ENCODE results near the gene ANKRD55.
A peak's percentile ranks its signal among the peaks of the same experiment; 100 is the strongest.
"Not testable (repeated sequence)": the region's sequence is repeated elsewhere in the genome, so short reads cannot be mapped to it uniquely, and the experiment has no call there.

Gene ANKRD55

DNA sequence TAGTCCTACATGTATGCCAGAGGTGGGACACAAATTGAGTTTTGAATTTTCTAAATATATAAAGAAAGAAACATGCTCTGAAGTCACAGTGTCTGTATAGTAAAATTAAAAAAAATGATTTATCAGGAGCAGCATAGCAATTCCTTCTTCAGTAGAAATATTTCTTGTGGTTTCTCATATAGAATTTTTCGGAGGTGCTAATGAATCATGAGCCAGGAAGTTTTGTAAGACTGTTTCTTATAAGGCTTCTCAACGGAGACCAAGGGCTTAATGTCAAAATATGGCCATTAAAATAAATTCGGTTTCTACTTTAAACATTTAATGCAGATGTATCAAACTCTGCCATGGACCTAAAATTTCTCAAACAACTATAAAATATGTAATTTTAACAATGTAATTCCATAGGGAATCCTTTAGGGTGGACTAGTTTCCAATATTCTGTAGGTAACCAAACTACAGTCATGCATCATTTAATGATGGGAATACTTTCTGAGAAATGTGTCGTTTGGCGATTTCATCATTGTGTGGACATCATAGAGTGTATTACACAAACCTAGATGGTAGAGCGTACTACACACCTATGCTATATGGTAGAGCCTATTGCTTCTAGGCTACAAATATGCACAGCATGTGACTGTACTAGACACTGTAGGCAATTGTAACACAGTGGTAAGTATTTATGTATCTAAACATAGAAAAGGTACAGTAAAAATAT lies 66.3 kb downstream of the ANKRD55 start:
- no peak for DNase-seq

DNA sequence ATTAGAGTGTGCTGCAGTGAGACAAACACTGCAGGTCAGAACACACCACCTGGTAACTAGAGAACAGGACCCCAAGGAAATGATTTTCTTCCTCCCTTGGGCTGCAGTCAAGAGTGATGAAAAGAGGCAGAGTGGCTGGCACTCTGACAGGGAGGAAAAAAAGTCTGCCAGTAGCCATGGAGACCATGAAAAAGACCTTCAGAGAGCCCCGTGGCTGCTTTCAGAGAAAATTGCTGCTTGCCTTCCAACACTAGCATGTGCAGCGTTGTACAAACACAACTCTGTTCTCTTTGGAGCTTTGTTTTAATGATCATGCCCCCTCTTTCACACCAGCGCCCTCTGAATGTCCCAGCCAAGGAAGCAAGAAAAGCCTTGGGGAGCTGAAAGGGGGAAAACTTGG lies 68.8 kb downstream of the ANKRD55 start:
- DNase-seq, result no peak

DNA sequence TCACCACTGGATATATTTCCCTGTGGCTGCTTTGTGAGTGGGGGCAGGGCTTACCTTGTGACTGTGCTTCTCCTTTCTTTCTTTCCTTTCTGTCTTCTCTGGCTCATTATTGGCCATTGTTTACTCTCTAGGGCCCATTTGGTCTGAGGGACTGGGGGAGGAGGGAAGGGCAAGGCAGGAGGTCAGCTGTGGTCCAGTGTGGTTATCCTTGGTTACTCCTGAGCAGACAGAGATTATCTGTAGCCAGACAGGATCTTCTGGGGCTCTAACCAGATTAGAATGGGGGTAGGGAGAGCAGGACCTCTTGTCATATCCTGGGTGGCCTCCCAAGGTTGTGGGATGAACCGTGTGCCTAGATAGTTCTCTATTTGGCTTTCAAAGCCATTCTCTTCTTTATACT lies 71.2 kb downstream of the ANKRD55 start:
- DNase-seq, result no peak

DNA sequence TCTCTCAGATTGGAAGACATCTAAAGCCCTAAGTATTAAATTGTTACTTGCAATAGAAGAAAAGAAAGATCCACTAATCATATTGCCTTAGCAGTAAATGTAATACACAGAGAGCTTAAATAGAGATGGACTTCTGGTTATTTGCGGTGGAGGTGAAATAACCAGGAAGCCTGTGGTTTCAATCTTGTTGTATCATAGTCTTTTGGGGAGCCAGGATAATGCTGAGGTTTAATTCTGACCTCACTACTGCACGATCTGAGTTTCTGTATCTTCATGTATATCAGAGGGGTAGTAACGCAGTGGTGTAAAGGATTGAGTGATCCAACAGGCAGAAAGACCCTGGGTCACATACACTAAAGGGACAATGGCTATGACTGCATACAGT lies 71.7 kb downstream of the ANKRD55 start:
- DNase-seq, result no peak

DNA sequence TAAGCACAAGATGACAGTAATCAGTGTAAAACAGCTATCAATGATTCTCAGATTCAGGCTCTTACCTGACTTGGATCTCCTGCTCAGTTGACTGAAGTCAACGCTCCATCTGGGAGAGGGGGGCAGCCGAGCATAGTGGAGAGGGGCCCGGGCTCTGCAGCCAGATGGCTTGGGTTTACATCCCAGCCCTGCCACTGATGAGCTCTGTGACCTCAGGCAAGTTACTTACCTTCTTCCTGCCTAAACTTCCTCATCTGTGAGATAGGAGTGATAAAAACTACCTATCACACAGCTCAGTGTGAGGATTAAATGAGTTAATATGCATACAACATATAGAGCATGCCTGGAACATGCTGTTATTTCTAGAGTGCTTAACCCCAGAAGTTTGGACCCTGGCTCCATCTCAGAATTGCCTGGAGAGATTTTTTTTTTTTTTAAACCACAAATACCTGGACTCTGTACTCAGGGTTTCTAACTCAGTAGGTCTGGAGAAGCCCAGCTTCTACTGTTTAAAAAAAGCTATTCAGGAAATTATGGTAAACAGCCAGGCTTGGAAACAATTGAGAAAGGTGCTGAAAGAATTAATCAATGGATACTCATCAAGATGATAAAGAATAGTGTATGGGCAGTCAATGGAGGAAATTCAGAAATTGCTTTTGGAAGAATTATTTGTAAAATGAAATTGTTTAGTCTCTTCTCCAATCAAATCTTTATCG lies 72.2 kb downstream of the ANKRD55 start:
- no peak for DNase-seq

DNA sequence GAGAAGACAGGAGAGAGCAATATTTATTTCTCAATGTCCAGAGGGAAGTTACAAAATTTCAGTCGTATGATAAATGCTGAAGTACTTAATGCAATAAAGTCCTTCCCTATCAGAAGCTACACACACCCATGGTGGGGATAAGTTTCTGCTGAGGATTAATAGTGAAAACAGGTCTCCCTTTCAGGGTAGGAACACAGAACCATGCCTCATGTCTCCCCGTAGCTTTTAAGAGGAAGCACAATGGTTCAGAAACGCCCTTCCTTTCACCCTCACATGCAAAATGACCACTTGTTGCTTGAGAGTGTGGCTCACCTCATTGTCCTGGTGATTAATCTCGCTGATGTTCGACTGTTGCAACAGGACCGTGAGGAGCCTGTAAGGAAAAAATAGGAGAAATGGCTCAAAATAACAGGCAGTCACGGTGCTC lies 73.6 kb downstream of the ANKRD55 start:
- DNase-seq, result peak; percentile 36

DNA sequence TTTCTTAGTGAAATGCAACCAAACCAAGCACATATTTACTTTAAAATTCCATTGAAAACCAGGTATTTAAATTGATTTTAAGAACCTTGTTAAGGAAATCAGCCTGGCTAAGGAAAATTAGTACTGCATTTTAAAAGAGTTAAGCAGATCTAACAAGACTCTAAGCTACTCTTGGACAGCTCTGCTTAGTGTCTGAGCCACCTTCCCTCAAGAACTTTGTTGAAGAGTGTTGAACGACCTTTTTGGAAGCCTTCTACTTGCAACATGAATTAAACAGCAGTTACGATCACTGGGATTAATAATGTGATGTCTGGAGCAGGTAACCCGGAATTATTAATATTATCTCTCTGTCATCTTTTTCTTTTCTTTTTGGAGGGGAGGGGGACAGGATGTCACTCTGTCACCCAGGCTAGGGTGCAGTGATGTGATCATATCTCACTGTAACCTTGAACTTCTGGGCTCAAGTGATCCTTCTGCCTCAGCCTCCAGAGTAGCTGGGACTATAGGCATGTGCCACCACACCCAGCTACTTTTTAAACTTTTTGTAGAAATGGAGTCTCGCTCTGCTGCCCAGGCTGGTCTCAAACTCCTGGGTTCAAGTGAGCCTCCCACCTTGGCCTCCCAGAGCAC lies 74.7 kb downstream of the ANKRD55 start:
- DNase-seq, result no peak

DNA sequence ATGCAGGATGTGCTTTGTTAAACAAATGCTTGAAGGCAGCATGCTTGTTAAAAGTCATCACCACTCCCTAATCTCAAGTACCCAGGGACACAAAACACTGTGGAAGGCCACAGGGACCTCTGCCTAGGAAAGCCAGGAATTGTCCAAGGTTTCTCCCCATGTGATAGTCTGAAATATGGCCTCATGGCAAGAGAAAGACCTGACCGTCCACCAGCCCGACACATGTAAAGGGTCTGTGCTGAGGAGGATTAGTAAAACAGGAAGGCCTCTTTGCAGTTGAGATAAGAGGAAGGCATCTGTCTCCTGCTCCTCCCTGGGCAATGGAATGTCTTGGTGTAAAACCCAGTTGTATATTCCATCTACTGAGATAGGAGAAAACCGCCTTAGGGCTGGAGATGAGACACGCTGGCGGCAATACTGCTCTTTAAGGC lies 75.9 kb downstream of the ANKRD55 start:
- not testable (repeated sequence) for DNase-seq

DNA sequence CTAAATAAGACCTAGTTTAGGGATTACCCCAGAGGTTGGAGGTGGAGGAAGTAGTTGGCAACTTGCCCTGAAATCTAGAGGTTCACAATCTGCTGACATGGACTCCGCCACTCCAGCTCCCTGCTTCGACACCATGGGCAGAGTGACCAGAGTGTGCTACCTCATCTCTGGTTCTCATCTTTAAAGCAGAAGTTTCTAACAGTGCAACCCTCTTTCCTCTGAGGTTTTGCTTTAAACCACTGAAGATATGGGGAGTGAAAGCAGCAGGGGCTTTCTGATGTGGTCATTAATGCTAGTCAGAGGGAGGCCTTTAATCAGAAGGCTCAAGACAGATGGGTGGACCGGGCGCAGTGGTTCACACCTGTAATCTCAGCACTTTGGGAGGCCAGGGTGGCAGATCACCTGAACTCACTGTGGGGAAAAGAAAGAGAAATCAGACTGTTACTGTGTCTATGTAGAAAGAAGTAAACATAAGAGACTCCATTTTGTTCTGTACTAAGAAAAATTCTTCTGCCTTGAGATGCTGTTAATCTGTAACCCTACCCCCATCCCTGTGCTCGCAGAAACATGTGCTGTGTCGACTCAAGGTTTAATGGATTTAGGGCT lies 76.4 kb downstream of the ANKRD55 start:
- DNase-seq, result peak; percentile 50

DNA sequence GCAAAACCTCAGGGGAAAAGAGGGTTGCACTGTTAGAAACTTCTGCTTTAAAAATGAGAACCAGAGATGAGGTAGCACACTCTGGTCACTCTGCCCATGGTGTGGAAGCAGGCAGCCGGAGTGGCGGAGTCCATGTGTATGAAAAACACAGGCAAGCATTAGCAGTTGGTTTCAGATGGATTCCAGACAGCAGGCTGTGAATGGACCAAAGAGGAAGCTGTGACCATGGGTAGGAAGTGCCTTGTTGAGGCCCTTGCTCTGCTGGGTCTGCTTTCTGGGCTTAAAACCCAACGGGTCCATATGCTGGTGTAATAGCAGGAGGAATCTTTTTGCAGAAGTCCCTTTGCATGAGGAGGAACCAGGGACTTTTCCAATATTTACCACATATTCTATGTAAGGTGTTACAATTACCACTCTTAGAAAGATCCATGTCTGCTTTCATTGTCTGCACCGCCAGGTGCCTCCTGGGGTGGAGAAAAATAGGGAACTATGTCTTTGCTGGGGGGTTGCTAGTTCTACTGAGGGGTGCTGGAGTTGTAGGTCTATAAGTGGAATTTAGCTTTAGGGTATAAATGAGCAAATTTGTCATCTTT lies 77.0 kb downstream of the ANKRD55 start:
- DNase-seq, result peak; percentile 22

DNA sequence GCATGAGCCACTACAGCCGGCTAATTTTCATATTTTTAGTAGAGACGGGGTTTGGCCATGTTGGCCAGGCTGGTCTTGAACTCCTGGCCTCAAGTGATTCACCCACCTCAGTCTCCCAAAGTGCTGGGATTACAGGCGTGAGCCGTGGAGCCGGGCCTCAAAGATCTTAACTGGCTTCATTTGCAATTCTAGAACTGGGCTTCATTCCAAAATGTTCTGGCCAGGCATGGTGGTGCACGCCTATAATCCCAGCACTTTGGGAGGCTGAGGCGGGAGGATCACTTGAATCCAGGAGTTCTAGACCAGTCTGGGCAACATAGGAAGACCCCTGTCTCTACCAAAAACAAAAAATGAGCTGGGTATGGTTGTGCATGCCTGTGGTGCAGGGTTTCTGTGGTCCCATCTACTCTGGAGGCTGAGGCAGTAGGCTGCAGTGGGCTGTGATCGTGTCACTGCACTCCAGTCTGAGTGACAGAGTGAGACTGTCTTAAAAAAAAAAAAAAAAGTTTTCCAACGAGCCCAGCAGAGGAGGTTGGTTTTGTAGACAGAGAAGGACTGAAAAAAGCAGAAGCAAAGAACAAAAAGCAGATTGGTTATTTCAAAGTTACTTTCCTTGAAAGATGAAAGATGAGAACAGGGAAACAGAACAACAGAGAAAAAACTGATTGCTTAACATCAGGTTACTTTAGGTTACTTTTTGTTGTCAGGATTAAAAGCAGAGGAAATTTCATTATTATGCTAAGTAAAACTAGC lies 78.2 kb downstream of the ANKRD55 start:
- peak; percentile 28 for DNase-seq

DNA sequence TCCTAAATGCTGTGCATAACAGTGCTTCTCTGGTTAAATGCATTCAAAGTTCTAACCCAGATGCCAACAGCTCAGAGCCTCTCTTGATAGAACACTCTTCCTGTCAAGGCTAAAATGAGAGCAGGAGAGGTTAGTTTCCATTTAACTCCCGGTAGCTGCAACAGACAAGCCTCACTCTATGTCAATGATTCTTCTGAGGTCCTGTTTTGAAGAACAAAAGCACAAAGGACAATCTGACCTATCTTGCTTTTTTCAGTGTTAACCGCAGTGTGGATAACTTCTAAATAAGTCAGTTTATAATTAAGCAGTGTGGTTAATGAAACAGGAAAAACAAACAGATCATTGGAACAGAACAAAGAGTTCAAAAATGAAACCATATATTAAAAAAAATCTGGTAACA lies 80.7 kb downstream of the ANKRD55 start:
- DNase-seq, result no peak

DNA sequence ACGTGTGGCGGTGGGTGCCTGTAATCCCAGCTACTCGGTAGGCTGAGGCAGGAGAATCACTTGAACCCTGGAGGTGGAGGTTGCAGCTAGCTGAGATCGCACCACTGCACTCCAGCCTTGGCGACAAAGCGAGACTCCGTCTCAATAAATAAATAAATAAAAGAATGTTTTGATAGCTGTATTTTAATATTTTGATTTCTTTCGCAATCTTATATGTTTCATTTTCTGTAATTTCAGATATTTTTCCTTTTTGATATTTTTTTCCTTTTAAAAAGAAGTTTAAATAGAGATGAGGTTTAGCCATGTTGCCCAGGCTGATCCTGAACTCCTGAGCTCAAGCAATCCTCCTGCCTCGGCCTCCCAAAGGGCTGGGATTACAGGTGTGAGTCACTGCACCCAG lies 82.4 kb downstream of the ANKRD55 start:
- not testable (repeated sequence) for DNase-seq

DNA sequence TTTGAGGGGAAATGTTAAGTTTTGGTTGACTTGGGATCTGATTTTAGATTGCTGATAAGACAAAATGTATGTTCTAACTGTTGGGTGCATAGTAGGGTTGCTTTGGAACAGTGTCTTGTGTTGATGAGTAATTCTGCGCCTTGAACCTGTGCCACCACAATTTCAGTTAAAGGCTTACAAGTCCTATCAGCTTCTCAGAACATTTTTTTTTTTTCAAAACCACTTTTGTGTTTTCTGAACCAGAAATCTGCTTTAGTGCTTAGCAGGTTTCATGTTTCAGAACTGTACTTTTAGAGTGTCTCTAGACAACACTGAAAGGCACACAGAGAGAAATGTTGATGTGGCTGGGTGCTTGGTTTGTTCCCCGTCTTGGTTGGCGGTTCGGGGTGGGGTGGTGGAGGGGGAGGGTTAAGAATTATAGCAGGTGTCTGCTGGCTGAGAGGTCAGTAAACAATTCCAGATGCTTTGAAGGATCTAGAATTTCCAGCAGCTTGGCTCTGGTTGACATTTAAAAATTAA lies 84.6 kb downstream of the ANKRD55 start:
- DNase-seq, result no peak

DNA sequence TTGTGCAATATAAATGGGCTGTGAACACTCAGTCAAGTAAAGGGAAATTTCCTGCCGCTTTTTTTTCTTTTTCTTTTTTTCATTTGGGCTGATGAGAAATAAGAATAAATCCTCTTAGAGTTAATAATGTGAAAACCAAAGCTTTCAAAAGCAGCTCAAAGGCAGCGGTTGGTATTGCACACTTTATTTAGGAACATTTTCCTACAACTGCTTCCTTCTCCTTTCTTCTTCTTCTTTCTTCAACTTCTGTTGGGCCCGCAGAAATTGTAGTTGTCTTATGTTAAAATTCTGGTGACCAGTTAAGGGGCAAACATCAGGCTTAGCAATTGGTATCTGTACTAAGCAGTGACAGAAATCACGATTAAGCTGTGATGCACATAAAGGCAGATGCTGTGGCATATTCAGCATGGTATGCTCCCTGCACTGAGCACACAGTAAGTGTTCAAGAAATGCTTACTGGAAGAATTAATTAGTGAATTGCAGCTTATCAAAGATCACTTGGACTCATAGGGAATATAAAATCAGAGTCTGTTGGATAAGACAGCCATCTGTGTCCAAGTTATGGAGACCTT lies 85.4 kb downstream of the ANKRD55 start:
- peak; percentile 33 for DNase-seq

DNA sequence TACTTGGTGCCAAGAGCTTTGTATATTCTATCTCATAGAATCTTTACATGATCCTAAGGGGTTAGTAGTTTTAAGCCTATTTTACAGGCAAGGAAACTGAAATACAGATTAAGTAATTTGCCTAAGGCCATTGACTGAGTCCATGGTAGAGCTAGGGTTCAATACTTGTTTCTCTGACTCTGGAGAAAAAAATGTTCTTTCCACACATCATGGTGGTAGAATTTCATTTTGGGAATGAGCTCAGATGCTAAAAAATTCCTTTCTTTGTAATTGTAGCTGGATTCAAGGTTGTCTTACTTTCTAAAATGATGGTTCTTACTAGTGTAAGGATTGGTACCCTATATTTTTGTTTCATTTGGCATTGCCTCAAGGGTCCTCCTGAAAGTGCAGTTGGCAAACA lies 86.0 kb downstream of the ANKRD55 start:
- no peak for DNase-seq

DNA sequence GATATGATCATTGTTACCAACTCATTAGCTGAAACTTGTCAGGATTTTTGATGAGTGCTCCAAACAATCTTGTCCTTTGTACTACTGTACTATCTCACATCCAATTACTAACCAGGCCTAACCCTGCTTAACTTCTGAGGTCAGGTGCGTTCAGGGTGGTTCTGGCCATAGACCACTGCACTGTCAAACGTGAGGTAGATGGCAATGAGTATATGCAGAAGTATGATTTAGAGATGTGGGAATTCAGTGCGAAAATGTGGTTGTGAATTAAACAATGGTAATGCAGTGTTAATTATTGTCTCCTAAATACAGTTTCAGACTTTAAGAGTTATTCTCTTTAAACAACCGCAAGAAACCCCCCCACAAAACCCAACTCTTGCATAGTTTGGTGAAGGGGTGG lies 86.5 kb downstream of the ANKRD55 start:
- DNase-seq, result no peak

DNA sequence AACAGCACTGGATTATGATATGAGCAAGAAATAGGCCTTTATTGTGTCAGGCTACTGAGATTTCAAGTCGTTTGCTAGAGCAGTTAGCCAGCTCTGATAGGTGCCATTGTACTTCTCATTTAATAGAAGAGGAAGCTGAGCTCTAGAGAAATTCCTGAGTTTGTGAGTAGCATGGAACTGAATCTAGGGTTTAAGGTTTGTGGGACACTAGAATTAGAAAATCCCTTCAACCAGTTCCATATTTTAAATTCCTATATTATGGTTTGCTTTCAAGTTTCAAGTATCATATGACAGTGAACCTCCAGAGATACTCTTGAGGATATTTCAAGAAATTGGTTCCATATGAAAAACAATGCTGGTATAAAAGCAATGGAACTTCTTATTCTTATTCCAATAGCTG lies 87.6 kb downstream of the ANKRD55 start:
- DNase-seq, result no peak

DNA sequence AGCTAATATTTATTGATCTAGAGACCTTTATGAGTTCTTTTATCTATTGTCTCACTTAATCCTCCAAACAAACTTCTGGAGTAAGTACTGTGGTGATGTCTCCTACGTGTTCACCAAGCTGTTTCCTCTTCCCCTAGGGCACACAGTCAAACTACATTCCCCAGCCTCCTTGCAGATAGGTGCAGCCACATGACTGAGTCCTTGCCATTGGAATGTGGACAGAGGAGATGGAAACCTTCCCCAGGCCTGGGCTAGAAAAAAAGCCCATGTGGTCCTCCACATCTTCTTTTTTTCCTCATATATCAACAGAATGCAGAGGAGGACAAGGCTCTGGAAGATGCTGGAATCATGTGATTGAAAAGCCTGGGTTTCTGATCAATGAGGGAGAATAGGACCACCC lies 88.0 kb downstream of the ANKRD55 start:
- no peak for DNase-seq

DNA sequence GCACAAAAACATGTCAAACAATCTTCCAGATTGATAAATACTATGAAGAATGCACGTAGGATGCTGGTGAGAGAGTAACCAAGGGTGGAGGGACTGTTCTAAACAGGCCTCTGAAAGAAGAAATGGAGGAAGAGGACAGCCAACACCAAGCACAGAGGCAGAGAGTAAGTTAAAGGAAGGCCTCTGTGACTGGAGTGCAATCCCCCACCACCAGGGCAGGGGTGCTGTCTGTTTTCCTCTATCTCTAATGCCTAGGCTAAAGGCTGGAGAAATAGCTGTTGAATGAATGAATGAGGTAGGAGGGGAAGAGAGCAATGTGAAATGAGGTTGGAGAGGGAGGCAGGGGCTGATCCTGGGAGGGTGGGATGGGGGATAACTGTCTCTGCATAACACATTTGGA lies 88.9 kb downstream of the ANKRD55 start:
- DNase-seq, result no peak

DNA sequence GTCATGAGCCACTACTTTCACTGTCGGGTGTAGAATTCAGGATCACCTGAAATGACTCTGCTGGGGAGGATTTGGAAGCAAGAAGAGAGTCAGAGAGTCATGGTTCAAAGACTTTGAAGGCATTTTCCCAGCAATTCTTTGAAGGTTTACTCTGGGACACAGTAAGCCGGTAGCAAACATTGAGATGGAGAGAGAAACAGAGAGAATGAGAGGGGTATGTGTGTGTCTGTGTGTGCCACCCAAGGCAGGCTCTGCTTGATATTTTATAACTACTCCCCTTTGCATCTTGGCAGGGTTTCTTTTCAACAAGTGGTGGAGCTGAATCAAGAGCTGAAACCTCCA lies 89.8 kb downstream of the ANKRD55 start:
- no peak for DNase-seq

Data from hematopoietic multipotent progenitor cell treated with erythropoietin and hydrocortisone succinate and interleukin-3 and kit ligand, for 6 days (in vitro differentiated cells).